Adrenal gland (tissue), 5 donors: Measurements from ENCODE around the gene ZBTB5.

Experiments
- CTCF ChIP-seq, 6 experiments: fragments of 450-650 bp in 4 of 6; fragments of 200-600 bp in 2 of 6; sonication (generic) in 1 of 6; IDR thresholded peaks; 1 replicate in 5 of 6; 2 replicates in 1 of 6; pipeline versions ENCODE4 v1.5.1 to v1.8.0; 2016 to 2021; ENCODE audit warnings: antibody characterized with exemption in 6 of 6, mild to moderate bottlenecking in 2 of 6, moderate library complexity in 1 of 6
- POLR2A ChIP-seq, 2 donors: fragments of 450-650 bp; IDR thresholded peaks; one replicate each; pipeline ENCODE4 v1.6.1; 2017; ENCODE audit warnings: antibody characterized with exemption in 2 of 2, mild to moderate bottlenecking in 2 of 2, moderate library complexity in 1 of 2
- donor health status: DM: no; HTN: no; CAD: no.

GRCh38 chr9:37497320-37497719 is 32.1 kb upstream of the ZBTB5 start:
- TF ChIP-seq CTCF (IDR thresholded peaks at IDR 0.05) (no peak), POLR2A (IDR thresholded peaks at IDR 0.05) (no peak)
